Measurements from ENCODE around the gene COQ8A. TPM values are rescaled to one million over a fixed set of nuclear protein-coding genes. Genes with fewer than 3 reads are reported as not detected.

The COQ8A gene
- total RNA-seq, 2 experiments from 2014 or later, result 27.2 to 28.5 TPM

DNA sequence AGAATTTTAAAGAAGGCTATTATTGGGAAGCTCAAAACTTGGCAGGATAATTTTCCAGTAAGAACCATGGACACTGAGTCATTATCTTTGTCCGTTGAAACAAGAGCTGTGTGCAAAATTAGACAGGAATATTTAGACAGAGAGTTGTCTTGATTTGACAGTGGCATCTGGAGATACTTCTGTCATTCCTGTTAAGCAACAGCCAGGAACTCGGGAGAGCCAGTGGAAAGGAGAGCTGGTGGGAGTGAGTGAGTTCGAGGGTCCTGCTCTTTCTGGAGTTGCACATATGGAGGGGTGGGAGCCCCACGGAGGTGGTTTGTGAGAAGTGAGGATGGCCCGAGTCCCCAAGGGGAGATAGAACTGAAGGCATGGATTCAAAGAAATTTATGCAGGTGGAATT is 3.1 kb downstream of the COQ8A start:
- DNase-seq, result no peak
- peaks cover 63% of the 10 kb centered on the region for H3K4me1 Mint-ChIP-seq
- no peak overlapping the region for H3K27ac Mint-ChIP-seq
- H3K9me3 Mint-ChIP-seq, result peaks cover under 1% of the 10 kb centered on the region
- peaks cover 5% of the 10 kb centered on the region for H3K36me3 Mint-ChIP-seq
- no peaks in the 10 kb centered on the region for H3K27me3 Mint-ChIP-seq
- H3K4me3 Mint-ChIP-seq, result no peak overlapping the region

DNA sequence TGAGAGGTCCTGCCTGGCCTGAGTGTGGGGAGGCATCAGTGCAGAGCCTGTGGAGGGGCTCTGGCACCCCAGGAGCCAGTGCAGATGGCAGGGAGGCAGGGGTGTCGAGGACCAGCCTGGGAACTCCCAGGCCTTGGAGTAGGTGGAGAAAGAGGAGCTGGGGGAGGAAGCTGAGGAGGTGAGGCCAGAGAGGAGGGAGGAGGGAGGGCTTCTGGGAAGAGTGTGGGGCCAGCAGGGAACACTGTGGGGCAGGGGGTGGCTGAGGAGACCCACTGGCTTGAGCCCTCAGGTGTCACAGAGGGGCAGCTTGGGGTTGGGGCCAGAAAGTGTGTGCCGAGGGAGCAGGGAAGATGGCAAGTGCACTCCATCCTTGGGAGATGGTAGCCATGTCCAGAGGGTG is 3.8 kb downstream of the COQ8A start:
- peaks cover 2% of the 10 kb centered on the region for H3K9me3 Mint-ChIP-seq

DNA sequence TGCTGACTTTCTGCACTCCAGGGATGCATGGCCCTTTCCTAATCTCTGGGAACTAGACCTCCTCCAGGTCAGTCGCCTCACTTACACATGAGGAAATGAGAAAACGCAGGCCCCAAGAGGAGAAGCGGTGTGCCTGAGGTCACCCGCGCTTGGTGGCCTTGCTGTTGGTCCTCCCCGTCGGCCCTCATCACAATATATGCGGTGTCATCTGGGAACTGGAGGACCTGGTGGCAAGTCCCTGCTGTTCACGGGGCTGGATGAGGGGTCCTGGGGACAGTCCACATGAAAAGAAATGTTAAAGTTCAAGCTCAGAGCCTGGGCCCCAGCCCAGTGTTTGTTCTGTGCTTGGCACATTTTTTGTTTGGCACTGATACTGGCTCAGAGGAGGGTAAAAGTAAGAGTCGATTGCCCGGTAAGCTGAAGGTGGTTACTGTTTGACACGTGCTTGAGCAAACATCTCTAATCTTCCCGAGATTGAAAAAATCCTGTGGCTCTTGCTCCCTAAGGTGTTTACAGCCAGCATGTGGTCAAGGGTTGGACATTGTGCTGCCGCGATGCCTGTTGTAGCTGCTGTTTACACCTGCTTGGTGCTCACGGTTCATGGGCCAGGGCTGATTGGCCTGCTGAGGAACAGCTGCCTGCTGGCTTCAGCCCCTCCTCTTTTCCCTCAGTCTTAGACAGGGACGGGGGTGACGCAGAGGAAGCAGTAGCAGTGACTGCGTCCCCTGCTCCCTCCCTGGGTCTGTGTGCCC is 5.2 kb downstream of the COQ8A start:
- H3K4me1 Mint-ChIP-seq, result peaks cover 56% of the 10 kb centered on the region
- no peak overlapping the region for H3K4me3 Mint-ChIP-seq
- no peaks in the 10 kb centered on the region for H3K27me3 Mint-ChIP-seq
- H3K27ac Mint-ChIP-seq, result no peak overlapping the region
- peaks cover 2% of the 10 kb centered on the region for H3K9me3 Mint-ChIP-seq
- peaks cover 10% of the 10 kb centered on the region for H3K36me3 Mint-ChIP-seq
- DNase-seq, result no peak

More for the DNA sequence above, 3.8 kb downstream of the COQ8A start:
- H3K4me1 Mint-ChIP-seq, result peaks cover 56% of the 10 kb centered on the region
- H3K36me3 Mint-ChIP-seq, result peaks cover 10% of the 10 kb centered on the region
- no peaks in the 10 kb centered on the region for H3K27me3 Mint-ChIP-seq
- DNase-seq, result no peak
- H3K4me3 Mint-ChIP-seq, result no peak overlapping the region
- no peak overlapping the region for H3K27ac Mint-ChIP-seq

DNA sequence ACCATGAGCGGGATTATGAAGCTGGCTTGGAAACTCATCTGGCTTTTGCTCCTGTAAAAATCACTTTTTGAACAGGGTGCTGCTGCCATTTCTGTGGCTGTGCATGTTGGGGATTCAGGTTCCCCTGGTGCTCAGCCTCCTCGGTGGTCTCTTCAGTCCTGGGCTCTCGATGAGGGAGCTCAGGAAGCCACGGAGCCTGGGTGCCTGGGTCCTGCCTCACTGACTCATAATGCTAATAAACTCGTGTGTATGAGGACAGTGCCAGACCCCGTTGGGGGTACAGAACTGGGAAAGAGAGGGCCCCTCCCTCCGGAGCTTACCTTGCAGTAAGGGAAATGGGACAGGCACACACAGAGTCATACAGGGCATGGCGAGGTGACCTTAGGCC is 5.8 kb downstream of the COQ8A start:
- Mint-ChIP-seq H3K27me3 (no peaks in the 10 kb centered on the region), H3K4me1 (peaks cover 54% of the 10 kb centered on the region), H3K4me3 (no peak overlapping the region), H3K9me3 (peaks cover 2% of the 10 kb centered on the region), H3K27ac (no peak overlapping the region), H3K36me3 (peaks cover 10% of the 10 kb centered on the region)
- no peak for DNase-seq

- Mint-ChIP-seq H3K9me3 (peaks cover 2% of the 10 kb centered on the region), H3K36me3 (peaks cover 10% of the 10 kb centered on the region), H3K4me3 (no peak overlapping the region), H3K4me1 (peaks cover 52% of the 10 kb centered on the region), H3K27me3 (no peaks in the 10 kb centered on the region), H3K27ac (no peak overlapping the region)
- DNase-seq, result no peak
Measured at GRCh38 chr1:226946285-226946684, 6.2 kb downstream of the COQ8A start.

DNA sequence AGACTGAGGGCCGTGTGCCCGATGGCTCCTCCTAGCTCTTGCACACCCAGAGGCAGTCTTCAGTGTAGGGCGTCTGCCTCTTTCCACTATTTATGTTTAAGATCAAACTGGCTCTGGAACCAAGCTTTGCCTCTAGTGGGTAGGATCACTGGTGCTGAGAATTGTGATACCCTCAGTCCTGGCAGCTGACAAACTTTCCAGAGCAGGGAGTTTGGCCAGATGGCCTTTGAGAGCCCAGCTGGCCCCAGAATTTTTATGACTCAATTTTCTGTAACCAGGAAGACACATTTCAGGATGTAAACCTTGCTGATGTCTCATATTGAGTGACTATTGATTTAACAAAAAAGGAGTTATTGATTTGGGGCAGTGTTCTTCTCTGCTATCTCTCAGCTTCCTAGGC is 6.7 kb downstream of the COQ8A start:
- DNase-seq, result no peak
- Mint-ChIP-seq H3K4me1 (peaks cover 53% of the 10 kb centered on the region), H3K27me3 (no peaks in the 10 kb centered on the region), H3K27ac (peak overlapping the region; percentile 13), H3K9me3 (peaks cover 2% of the 10 kb centered on the region), H3K4me3 (no peak overlapping the region), H3K36me3 (peaks cover 10% of the 10 kb centered on the region)

DNA sequence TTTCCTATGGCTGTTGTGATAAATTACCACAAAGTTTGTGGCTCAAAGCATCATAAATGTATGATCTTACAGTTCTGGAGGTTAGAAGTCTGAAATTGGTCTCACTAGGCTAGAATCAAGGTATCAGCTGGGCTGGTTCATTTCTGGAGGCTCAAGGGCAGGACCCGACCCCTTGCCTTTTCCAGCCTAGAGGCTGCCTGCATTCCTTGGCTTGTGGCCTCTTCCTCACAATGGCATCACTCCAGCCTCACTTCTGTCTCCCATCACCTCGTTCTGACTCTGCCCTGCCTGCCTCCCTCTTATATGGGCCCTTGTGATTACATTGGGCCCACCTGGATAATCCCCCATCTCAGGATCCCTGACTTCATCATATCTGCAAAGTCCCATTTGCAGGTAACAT is 8.0 kb downstream of the COQ8A start:
- Mint-ChIP-seq H3K9me3 (peaks cover 2% of the 10 kb centered on the region), H3K4me1 (peaks cover 44% of the 10 kb centered on the region), H3K27me3 (no peaks in the 10 kb centered on the region), H3K36me3 (peaks cover 10% of the 10 kb centered on the region), H3K4me3 (no peak overlapping the region), H3K27ac (no peak overlapping the region)
- DNase-seq, result no peak

DNA sequence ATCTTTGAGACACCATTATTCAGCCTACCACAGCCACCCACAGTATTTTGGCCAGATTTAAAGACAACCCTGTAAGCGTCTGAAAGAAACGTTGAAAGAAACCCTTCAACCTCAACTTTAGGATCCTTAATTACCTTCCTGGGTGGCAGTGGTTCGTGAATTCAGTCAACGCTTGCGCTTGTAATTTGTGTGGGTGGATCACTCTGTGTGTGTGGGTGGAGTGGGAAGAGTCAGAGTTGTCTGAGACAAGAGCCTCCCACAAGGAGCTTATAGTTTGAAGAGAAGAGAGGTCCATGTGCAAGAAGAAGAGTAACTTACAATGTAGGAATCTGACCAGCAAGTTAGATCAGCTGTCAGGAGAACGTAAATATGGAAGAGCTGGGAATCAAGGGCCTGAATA is 8.4 kb downstream of the COQ8A start:
- Mint-ChIP-seq H3K27me3 (no peaks in the 10 kb centered on the region), H3K36me3 (peaks cover 10% of the 10 kb centered on the region), H3K4me1 (peaks cover 39% of the 10 kb centered on the region), H3K4me3 (no peak overlapping the region), H3K27ac (no peak overlapping the region), H3K9me3 (peaks cover 2% of the 10 kb centered on the region)
- DNase-seq, result no peak

DNA sequence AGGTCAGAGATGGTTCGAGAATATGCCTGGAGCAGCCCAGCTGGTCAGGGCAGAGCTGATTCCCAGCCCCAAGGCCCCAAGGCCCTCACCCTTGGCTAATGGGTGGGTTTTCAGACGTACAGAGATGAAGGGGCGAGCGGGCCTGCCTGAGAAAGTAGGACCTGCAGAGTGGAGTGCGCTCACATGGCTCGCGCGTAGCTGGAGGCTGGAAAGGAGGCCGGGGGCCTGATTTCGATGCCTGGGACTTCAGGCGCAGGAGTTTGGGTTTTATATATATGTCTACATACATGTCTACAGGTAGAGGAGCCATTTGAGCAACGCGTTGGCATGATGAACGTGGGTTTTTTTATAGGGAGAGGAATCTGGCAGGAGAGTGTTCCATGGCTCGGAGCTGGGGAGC is 8.9 kb downstream of the COQ8A start:
- H3K4me1 Mint-ChIP-seq, result peaks cover 35% of the 10 kb centered on the region

DNA sequence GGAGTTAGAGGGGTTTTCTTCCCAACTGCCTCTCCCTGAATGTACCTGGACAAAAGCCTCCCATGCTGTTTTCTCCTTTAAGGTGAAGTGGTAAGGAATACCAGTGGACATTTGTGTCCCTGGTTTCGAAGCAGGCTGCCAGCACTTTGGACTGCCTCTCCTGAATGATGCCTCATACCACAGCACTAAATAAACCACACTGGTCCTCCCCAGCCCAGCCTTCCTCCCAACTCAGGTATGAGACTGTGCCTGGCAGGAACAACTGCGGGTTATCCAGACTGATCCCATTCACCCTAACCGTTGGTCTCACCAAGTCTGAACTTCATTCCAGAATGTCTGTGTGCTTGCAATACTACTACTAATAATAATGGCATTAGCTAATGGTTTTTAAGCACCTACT is 9.3 kb downstream of the COQ8A start:
- H3K27me3 Mint-ChIP-seq, result no peaks in the 10 kb centered on the region
- no peak for DNase-seq
- peaks cover 31% of the 10 kb centered on the region for H3K4me1 Mint-ChIP-seq
- peaks cover 2% of the 10 kb centered on the region for H3K9me3 Mint-ChIP-seq
- peaks cover 8% of the 10 kb centered on the region for H3K36me3 Mint-ChIP-seq
- no peak overlapping the region for H3K27ac Mint-ChIP-seq
- H3K4me3 Mint-ChIP-seq, result no peak overlapping the region

More for the DNA sequence above, 8.9 kb downstream of the COQ8A start:
- Mint-ChIP-seq H3K9me3 (peaks cover 2% of the 10 kb centered on the region), H3K36me3 (peaks cover 10% of the 10 kb centered on the region), H3K27ac (no peak overlapping the region), H3K27me3 (no peaks in the 10 kb centered on the region), H3K4me3 (no peak overlapping the region)
- no peak for DNase-seq

GRCh38 chr1:226950316-226950715 is 10.2 kb downstream of the COQ8A start:
- Mint-ChIP-seq H3K9me3 (peaks cover 2% of the 10 kb centered on the region), H3K4me1 (peaks cover 28% of the 10 kb centered on the region), H3K27me3 (no peaks in the 10 kb centered on the region), H3K27ac (no peak overlapping the region), H3K4me3 (no peak overlapping the region), H3K36me3 (peaks cover 13% of the 10 kb centered on the region)
- no peak for DNase-seq

- H3K27ac Mint-ChIP-seq, result no peak overlapping the region
- H3K36me3 Mint-ChIP-seq, result peaks cover 15% of the 10 kb centered on the region
- no peak overlapping the region for H3K4me3 Mint-ChIP-seq
- H3K27me3 Mint-ChIP-seq, result no peaks in the 10 kb centered on the region
- no peak for DNase-seq
- peaks cover 23% of the 10 kb centered on the region for H3K4me1 Mint-ChIP-seq
- peaks cover 3% of the 10 kb centered on the region for H3K9me3 Mint-ChIP-seq
Measured at GRCh38 chr1:226950871-226951270, 10.8 kb downstream of the COQ8A start.

GRCh38 chr1:226951286-226952117 is 11.4 kb downstream of the COQ8A start:
- peaks cover 16% of the 10 kb centered on the region for H3K36me3 Mint-ChIP-seq

GRCh38 chr1:226952118-226952441 is 12.0 kb downstream of the COQ8A start:
- Mint-ChIP-seq H3K4me3 (no peak overlapping the region), H3K4me1 (peaks cover 15% of the 10 kb centered on the region), H3K27ac (no peak overlapping the region), H3K9me3 (peaks cover 4% of the 10 kb centered on the region), H3K36me3 (peaks cover 19% of the 10 kb centered on the region), H3K27me3 (no peaks in the 10 kb centered on the region)
- no peak for DNase-seq

More at GRCh38 chr1:226951286-226952117, 11.4 kb downstream of the COQ8A start:
- no peak for DNase-seq
- peaks cover 4% of the 10 kb centered on the region for H3K9me3 Mint-ChIP-seq
- H3K4me3 Mint-ChIP-seq, result no peak overlapping the region
- no peak overlapping the region for H3K27ac Mint-ChIP-seq
- H3K4me1 Mint-ChIP-seq, result peaks cover 21% of the 10 kb centered on the region
- H3K27me3 Mint-ChIP-seq, result no peaks in the 10 kb centered on the region

DNA sequence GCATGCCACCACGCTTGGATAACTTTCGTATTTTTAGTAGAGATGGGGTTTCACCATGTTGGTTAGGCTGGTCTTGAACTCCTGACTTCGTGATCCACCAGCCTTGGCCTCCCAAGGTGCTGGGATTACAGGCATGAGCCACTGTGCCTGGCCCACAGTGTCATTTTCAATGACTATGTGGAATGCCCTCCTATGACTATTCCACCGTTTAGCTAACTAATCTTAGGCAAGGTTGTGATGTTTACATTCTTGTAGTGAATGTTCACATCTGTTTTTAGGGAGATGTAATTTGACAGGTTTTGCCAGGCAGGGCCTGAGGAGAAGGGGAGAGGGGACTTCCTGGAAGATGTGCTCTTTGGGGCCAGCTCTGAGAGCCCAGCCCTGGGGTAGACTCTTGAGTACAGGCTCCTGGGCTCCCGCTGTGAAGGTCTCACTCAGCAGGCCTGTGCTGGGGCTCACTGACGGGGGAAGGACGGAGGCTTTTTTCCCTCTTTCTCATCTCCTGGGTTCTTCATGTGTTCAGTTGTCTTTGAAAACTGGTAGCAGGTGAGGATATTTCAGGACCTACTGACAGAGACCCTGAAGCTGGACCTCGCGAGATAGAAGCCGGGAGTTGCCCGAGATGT is 13.2 kb downstream of the COQ8A start:
- no peak for DNase-seq
- Mint-ChIP-seq H3K9me3 (peaks cover 2% of the 10 kb centered on the region), H3K4me3 (no peak overlapping the region), H3K36me3 (peaks cover 21% of the 10 kb centered on the region), H3K27ac (no peak overlapping the region), H3K4me1 (peaks cover 16% of the 10 kb centered on the region), H3K27me3 (no peaks in the 10 kb centered on the region)

Measured in activated naive CD8-positive, alpha-beta T cell treated with anti-CD3 and anti-CD28 coated beads for 36 hours (primary cell).